HepG2 (cell line): ENCODE results near the gene ECE2. TPM values are rescaled to one million over a fixed set of nuclear protein-coding genes. Genes with fewer than 3 reads are reported as not detected.

Experiments used
- CBX1 ChIP-seq: IDR thresholded peaks from one replicate; pipeline ENCODE4 v1.6.1; 2016; ENCODE audit warnings: antibody characterized with exemption, low read depth
- CCAR2 ChIP-seq: fragments of 200-400 bp; formaldehyde crosslinking; optimal IDR thresholded peaks from 2 replicates; pipeline ENCODE3; 2018; ENCODE audit warnings: low read depth, mild to moderate bottlenecking, low read length, moderate library complexity
- GABPA ChIP-seq, 2 experiments: IDR thresholded peaks; 2 replicates each; pipeline ENCODE4 v1.6.1; 2011 to 2016; ENCODE audit warnings: low read depth in 2 of 2, low read length in 1 of 2, missing biosample characterization in 1 of 2, missing genetic modification characterization in 1 of 2
- JARID2 ChIP-seq: sonication (generic); formaldehyde crosslinking; IDR thresholded peaks from 2 replicates; pipeline ENCODE4 v1.8.1; 2023; ENCODE audit warnings: missing genetic modification reagents, inconsistent platforms; ENCODE audit not compliant: insufficient replicate concordance
- KLF12 ChIP-seq: sonication (generic); formaldehyde crosslinking; IDR thresholded peaks from 2 replicates; pipeline ENCODE4 v1.4.0; 2020; ENCODE audit warnings: missing genetic modification reagents, borderline replicate concordance
- MAF1 ChIP-seq: sonication (generic); formaldehyde crosslinking; IDR thresholded peaks from 2 replicates; pipeline ENCODE4 v1.5.0; 2020; ENCODE audit warnings: missing genetic modification reagents, borderline replicate concordance
- PHF20 ChIP-seq: sonication (generic); formaldehyde crosslinking; IDR thresholded peaks from 2 replicates; pipeline ENCODE4 v1.5.0; 2020; ENCODE audit warnings: mild to moderate bottlenecking, missing genetic modification reagents
- PHF5A ChIP-seq: IDR thresholded peaks from one replicate; pipeline ENCODE4 v1.6.1; 2018; ENCODE audit warnings: low read depth, missing genetic modification reagents; ENCODE audit not compliant: unreplicated experiment
- RBAK ChIP-seq: sonication (generic); formaldehyde crosslinking; IDR thresholded peaks from 2 replicates; pipeline ENCODE4 v1.5.1; 2020; ENCODE audit warnings: mild to moderate bottlenecking, missing genetic modification reagents
- RFXAP ChIP-seq: sonication (generic); formaldehyde crosslinking; IDR thresholded peaks from 2 replicates; pipeline ENCODE4 v1.4.0; 2020; ENCODE audit warnings: missing genetic modification reagents, borderline replicate concordance
- SPEN ChIP-seq: sonication (generic); formaldehyde crosslinking; IDR thresholded peaks from 2 replicates; pipeline ENCODE4 v1.5.1; 2020; ENCODE audit warnings: low read depth, mild to moderate bottlenecking, missing genetic modification reagents
- TBX3 ChIP-seq: fragments of 450-650 bp; IDR thresholded peaks from 2 replicates; pipeline ENCODE4 v1.6.1; 2017; ENCODE audit warnings: antibody characterized with exemption, mild to moderate bottlenecking, inconsistent platforms, borderline replicate concordance
- polyA plus RNA-seq, 8 experiments: library from polyadenylated mRNA; depleted of rRNA in 3 of 8; stranded (reverse) in 7 of 8; unstranded in 1 of 8; fragments of >200 nt; fragmentation: Illumina TruSeq in 4 of 8; extraction: Trizol in 4 of 8; gene quantifications; 2 replicates each; pipeline versions ENCODE4 v1.2.1 to v1.2.3, GENCODE V29; 2011 to 2016; ENCODE audit warnings: low read depth in 4 of 8, missing spikeins in 1 of 8, mixed read lengths in 1 of 8; ENCODE audit not compliant: insufficient read depth in 1 of 8
- total RNA-seq, 5 experiments: library from RNA; depleted of rRNA; stranded (reverse); fragments of >200 nt; fragmentation: Illumina TruSeq; extraction: Trizol; gene quantifications; 2 replicates each; pipeline ENCODE4 v1.2.3, GENCODE V29; 2016; ENCODE audit warnings: low read depth in 1 of 5
- TF ChIP-seq, protein P1 (sequence below): sonication (generic); formaldehyde crosslinking; IDR thresholded peaks from 2 replicates; pipeline ENCODE4 v1.8.0; 2022; ENCODE audit warnings: low read depth, missing genetic modification reagents
- TF ChIP-seq, protein P2 (sequence below): sonication (generic); formaldehyde crosslinking; IDR thresholded peaks from 2 replicates; pipeline ENCODE4 v1.4.0; 2020; ENCODE audit warnings: missing genetic modification reagents, borderline replicate concordance
- TF ChIP-seq, protein P3 (sequence below): IDR thresholded peaks from 2 replicates; pipeline ENCODE4 v1.6.1; 2016; ENCODE audit warnings: missing genetic modification reagents, missing compliant biosample characterization
- TF ChIP-seq, protein P4 (sequence below): sonication (generic); formaldehyde crosslinking; IDR thresholded peaks from 2 replicates; pipeline ENCODE4 v1.8.0; 2022; ENCODE audit warnings: mild to moderate bottlenecking, missing genetic modification reagents, moderate library complexity
- TF ChIP-seq, protein P5 (sequence below): sonication (generic); formaldehyde crosslinking; IDR thresholded peaks from 2 replicates; pipeline ENCODE4 v1.4.0; 2020; ENCODE audit warnings: mild to moderate bottlenecking, missing genetic modification reagents, borderline replicate concordance
- TF ChIP-seq, protein P6 (sequence below): sonication (generic); formaldehyde crosslinking; conservative IDR thresholded peaks from 2 replicates; pipeline ENCODE4 v1.4.0; 2020; ENCODE audit warnings: missing genetic modification reagents

The ECE2 gene
- total and polyA plus RNA-seq, 2 of the 13 experiments (the other 11 are each of a cell fraction or from before 2014, with no cell fraction given) = not detected

DNA sequence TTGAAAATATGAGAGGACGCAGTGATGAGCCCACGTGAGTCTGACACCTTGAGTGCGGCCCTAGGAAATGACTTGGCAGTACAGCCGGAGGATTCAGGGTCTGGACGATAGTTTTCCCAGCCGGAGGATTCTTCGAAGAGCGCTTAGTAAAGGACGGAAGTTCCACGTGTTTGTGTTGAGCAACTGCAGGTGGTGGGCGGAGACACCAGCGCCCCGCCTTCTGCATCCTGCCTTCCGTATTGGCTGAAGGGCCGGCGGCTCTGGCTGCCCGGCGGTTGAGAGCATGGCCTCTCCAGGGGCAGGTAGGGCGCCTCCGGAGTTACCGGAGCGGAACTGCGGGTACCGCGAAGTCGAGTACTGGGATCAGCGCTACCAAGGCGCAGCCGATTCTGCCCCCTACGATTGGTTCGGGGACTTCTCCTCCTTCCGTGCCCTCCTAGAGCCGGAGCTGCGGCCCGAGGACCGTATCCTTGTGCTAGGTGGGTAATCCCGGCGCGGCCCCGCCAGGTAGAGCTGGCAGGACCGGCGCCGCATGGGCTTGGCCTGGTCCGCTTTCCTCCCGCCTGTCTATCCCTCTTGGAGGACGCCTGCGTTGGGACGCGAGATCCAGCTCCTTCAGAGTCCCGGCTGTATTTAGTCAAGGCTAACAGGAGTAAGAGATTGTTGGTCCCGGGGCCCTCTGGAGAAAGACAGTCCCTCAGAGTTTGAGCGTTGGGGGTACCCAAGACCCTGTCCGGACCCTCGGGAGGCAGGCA is 26.2 kb upstream of the ECE2 start, which contains the start of gene EEF1AKMT4 (continued):
- TF ChIP-seq PHF5A (CRISPR knock-in tag) = no peak
- TF ChIP-seq, protein P1, sequence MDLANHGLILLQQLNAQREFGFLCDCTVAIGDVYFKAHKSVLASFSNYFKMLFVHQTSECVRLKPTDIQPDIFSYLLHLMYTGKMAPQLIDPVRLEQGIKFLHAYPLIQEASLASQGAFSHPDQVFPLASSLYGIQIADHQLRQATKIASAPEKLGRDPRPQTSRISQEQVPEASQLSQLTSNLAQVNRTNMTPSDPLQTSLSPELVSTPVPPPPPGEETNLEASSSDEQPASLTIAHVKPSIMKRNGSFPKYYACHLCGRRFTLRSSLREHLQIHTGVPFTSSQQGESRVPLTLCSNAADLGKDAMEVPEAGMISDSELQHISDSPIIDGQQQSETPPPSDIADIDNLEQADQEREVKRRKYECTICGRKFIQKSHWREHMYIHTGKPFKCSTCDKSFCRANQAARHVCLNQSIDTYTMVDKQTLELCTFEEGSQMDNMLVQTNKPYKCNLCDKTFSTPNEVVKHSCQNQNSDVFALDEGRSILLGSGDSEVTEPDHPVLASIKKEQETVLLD (CRISPR knock-in tag) = peak; percentile 47; the same call in 1 of the 2 replicates
- TF ChIP-seq TBX3 = no peak
- TF ChIP-seq CBX1 = no peak
- TF ChIP-seq, protein P2, sequence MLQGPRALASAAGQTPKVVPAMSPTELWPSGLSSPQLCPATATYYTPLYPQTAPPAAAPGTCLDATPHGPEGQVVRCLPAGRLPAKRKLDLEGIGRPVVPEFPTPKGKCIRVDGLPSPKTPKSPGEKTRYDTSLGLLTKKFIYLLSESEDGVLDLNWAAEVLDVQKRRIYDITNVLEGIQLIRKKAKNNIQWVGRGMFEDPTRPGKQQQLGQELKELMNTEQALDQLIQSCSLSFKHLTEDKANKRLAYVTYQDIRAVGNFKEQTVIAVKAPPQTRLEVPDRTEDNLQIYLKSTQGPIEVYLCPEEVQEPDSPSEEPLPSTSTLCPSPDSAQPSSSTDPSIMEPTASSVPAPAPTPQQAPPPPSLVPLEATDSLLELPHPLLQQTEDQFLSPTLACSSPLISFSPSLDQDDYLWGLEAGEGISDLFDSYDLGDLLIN (CRISPR knock-in tag) = no peak
- TF ChIP-seq, protein P3, sequence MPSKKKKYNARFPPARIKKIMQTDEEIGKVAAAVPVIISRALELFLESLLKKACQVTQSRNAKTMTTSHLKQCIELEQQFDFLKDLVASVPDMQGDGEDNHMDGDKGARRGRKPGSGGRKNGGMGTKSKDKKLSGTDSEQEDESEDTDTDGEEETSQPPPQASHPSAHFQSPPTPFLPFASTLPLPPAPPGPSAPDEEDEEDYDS (CRISPR knock-in tag) = peak; percentile 54
- TF ChIP-seq, protein P4, sequence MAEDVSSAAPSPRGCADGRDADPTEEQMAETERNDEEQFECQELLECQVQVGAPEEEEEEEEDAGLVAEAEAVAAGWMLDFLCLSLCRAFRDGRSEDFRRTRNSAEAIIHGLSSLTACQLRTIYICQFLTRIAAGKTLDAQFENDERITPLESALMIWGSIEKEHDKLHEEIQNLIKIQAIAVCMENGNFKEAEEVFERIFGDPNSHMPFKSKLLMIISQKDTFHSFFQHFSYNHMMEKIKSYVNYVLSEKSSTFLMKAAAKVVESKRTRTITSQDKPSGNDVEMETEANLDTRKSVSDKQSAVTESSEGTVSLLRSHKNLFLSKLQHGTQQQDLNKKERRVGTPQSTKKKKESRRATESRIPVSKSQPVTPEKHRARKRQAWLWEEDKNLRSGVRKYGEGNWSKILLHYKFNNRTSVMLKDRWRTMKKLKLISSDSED (CRISPR knock-in tag) = no peak
- TF ChIP-seq CCAR2 = no peak
- peak; percentile 71; the same call in 1 of the 2 replicates for TF ChIP-seq RFXAP
- TF ChIP-seq, protein P5, sequence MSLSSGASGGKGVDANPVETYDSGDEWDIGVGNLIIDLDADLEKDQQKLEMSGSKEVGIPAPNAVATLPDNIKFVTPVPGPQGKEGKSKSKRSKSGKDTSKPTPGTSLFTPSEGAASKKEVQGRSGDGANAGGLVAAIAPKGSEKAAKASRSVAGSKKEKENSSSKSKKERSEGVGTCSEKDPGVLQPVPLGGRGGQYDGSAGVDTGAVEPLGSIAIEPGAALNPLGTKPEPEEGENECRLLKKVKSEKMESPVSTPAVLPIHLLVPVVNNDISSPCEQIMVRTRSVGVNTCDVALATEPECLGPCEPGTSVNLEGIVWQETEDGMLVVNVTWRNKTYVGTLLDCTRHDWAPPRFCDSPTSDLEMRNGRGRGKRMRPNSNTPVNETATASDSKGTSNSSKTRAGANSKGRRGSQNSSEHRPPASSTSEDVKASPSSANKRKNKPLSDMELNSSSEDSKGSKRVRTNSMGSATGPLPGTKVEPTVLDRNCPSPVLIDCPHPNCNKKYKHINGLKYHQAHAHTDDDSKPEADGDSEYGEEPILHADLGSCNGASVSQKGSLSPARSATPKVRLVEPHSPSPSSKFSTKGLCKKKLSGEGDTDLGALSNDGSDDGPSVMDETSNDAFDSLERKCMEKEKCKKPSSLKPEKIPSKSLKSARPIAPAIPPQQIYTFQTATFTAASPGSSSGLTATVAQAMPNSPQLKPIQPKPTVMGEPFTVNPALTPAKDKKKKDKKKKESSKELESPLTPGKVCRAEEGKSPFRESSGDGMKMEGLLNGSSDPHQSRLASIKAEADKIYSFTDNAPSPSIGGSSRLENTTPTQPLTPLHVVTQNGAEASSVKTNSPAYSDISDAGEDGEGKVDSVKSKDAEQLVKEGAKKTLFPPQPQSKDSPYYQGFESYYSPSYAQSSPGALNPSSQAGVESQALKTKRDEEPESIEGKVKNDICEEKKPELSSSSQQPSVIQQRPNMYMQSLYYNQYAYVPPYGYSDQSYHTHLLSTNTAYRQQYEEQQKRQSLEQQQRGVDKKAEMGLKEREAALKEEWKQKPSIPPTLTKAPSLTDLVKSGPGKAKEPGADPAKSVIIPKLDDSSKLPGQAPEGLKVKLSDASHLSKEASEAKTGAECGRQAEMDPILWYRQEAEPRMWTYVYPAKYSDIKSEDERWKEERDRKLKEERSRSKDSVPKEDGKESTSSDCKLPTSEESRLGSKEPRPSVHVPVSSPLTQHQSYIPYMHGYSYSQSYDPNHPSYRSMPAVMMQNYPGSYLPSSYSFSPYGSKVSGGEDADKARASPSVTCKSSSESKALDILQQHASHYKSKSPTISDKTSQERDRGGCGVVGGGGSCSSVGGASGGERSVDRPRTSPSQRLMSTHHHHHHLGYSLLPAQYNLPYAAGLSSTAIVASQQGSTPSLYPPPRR (CRISPR knock-in tag) = no peak
- peak; percentile 75; the same call in 1 of the 2 replicates for TF ChIP-seq KLF12
- TF ChIP-seq PHF20 (CRISPR knock-in tag) = peak; percentile 40; the same call in 1 of the 2 replicates
- TF ChIP-seq MAF1 = no peak
- TF ChIP-seq, protein P6, sequence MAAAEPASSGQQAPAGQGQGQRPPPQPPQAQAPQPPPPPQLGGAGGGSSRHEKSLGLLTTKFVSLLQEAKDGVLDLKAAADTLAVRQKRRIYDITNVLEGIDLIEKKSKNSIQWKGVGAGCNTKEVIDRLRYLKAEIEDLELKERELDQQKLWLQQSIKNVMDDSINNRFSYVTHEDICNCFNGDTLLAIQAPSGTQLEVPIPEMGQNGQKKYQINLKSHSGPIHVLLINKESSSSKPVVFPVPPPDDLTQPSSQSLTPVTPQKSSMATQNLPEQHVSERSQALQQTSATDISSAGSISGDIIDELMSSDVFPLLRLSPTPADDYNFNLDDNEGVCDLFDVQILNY (CRISPR knock-in tag) = no peak
- no peak for TF ChIP-seq RBAK (CRISPR knock-in tag)
- no peak for TF ChIP-seq JARID2 (CRISPR knock-in tag)
- TF ChIP-seq GABPA (IDR thresholded peaks at IDR 0.05; ENCODE audit: low read depth, low read length) = no peak
- peak; percentile 93 for TF ChIP-seq GABPA (CRISPR knock-in tag; IDR thresholded peaks at IDR 0.05; ENCODE audit: low read depth)
- peak; percentile 40 for TF ChIP-seq SPEN (CRISPR knock-in tag)
